COR-L47 (cell line): ENCODE data around the gene FANCL.
"Not testable (repeated sequence)": the region's sequence is repeated elsewhere in the genome, so short reads cannot be mapped to it uniquely, and the experiment has no call there.

Experiments
- DNase-seq: peaks from one replicate; lab custom pipeline; 2025; lab: John Stamatoyannopoulos, UW

FANCL gene

DNA sequence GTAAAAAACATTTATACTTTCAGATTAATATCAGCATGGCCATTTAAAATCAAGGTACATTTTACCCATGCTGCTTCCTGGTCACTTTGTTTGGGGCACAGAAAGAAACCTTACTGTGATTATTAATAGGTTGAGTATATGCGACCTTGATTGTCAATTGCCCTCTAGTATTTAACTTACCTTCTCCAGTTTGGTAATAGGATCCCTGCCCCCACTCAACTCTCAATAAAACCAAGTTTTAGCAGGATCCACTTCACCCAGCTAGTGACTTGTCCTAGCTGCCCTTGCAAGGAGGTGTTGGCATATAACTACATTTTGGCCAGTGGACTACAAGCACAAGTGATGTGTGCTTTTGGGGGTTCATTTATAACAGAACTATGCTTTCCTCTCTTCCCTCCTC is 34.3 kb downstream of the FANCL start:
- no peak for DNase-seq

DNA sequence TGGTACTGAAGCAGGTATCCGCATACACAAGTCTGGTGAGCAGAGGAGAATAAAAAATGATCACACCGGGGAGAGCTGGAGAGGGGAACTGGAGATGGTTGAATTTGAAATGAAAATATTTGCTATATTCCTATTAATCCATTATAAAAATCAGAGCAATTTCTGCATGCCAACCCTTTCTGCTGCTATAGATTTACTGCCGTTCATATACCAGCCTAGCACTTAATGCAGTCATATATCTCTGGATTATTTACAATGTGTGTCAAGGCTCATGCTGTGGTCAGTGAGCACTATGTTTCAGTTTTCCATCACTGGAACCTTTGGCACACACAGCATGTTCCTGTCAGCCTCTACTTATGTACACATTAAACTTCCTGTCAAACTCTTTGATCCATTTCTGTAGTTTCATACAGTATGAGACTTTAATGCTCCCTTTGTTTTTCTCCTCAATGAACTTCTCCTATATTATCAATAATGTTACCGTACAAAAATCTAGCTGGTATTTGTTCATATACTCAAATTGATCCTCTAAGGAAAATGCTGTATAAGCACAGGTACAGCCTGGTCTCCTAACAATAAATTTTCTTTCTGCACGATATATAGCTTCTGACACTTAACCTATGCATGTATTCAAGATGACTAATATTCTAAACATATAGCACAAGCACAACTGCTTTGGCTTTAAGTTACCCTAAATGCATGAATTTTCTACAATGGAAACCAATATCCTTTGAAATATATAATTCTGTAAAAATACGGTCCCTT is 36.7 kb downstream of the FANCL start:
- no peak for DNase-seq

DNA sequence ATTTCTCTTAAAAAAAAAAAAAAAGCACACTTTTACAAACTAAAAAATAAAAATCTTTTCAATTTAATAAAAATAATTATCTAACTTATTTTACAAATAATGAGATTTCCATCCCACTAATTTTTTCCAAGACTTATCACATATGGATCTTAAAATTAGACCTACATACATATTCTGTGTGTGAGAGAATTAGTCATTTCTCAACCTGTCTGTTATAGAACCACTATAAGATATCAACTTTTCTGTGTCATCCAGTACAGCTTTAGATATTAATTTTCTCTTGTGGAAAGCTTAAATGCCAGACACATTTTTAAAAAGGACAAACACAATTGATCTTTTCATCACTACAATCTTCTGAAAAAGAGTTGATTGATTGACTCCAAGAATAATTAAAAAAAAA is 38.1 kb downstream of the FANCL start:
- no peak for DNase-seq

DNA sequence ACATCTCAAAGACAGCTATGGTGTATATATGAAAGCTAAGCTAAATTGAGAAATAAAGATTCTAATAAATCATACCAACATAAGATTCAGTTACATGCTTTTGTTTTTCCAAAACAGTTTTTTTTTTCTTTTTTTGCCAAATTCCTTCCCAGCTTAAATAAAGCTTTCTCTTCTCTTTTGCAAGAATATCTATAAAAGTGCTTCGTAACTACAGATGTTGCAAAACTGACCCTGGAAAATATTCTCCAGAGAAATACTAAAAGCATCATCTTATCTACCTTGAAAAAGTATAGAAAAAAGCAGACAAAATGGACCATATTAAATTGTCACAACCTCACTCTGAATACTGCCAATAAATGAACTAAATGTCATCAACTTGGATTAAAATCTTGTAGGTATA is 38.7 kb downstream of the FANCL start:
- DNase-seq: no peak

DNA sequence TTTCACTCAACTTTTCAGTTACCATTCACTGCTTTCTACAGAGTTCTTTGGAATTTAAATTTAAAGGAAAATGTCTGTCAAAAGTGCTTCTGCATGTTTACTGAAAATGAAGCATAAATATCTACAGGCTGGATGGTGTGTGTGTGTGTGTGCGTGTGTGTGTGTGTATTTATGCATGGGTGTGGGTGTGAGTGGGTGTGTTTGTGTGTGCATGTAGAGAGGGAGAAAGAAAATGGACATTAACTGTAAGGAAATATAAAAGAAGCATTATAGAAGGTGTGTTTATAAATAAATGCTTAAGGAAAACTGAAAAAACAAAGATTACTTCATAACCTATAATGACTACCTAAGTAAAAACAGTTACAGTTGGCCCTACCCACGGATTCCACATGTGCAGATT is 43.2 kb downstream of the FANCL start:
- no peak for DNase-seq

DNA sequence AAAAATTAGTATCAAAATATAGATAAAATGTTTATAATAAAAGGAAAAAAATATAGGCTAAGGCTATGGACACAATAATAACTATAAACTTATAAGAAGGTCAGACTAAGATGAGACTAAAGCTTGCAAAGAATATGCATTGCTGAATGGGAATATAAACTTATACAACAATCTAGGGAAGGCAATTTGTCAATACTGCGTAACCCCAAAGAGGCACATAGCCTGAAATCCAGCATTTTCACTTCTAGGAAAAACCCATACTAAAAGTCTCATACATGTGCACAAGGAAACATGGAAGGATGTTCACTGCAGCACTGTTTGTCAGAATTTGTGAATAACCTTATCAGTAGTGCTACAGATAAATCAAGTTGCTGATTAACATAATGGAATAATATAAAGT is 45.5 kb downstream of the FANCL start:
- no peak for DNase-seq

DNA sequence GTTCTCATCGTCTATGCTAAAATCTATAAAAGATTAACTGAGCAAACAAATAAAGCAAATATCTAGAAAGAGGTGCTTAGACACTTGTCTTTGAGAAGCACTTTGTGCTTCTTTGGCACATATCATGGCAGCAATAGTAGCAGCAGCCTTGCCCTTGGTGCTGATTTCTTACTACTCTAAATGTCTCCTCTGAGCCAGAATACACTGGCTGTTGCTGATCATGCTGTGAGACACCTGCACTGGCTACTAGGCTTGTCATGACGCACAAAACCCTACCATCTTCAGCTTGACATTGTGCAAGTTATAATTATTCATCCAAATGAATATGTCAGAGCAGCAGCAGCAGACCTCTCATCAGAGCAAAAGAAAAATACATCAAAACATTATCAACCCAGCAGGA is 46.7 kb downstream of the FANCL start:
- DNase-seq: peak; percentile 86

DNA sequence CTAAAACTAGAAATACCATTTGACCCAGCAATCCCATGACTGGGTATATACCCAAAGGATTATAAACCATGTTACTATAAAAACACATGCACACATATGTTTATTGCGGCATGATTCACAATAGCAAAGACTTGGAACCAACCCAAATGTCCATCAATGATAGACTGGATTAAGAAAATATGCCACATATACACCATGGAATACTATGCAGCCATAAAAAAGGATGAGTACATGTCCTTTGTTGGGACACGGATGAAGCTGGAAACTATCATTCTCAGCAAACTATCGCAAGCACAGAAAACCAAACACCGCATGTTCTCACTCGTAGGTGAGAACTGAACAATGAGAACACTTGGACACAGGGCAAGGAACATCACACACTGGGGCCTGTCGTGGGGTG is 54.1 kb downstream of the FANCL start:
- not testable (repeated sequence) for DNase-seq

DNA sequence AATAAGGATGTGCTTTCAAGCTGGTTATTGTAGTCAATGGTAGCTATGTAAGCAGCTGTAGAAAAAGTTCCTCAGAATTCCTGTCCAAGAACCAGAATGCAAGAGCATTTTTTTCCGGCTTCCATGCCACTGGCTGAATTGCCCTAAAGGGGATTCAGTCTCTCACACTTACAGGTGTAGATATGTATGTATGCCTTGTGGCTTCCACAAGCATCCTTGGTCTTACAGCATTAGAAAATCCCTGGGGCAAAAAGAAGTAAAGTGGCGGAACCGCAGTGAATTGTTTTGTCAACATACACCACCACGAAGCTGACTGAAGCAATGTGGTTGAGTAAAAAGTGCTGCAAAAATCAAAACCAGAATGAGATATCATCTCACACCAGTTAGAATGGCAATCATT is 54.6 kb downstream of the FANCL start:
- no peak for DNase-seq

DNA sequence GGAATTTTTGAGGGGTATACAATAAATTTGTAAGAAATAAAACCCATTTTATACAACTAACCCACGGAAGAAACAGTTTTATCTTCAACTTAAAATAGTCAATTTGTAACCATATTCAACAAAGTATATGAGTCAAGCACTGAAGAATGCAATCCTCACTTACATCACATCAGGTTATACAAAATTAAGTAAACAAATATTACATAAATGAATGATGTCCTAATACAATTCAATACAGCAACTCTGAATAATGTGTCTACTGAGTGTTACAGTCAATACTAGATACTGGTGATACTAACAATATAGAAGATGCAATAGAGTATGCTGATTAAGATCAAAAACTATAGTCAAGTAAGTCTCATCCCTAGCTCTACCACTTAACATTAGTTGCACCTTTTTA is 58.6 kb downstream of the FANCL start:
- DNase-seq: no peak

DNA sequence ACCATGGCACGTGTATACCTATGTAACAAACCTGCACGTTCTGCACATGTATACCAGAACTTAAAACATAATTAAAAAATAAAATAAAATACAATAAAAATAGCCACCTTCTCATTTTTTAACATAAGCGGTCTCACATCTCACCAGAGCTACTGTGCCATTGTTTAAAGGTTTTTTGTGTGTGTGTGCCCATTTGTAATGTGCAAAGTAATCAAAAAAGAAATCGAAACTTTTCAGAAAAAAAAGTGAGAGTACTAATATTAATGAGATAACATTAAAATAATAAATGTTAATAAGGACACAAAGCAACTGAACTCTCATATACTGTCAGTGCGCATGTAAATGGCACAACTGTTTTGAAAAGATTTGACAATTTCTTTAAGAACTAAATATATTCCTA is 60.5 kb downstream of the FANCL start:
- DNase-seq: no peak

DNA sequence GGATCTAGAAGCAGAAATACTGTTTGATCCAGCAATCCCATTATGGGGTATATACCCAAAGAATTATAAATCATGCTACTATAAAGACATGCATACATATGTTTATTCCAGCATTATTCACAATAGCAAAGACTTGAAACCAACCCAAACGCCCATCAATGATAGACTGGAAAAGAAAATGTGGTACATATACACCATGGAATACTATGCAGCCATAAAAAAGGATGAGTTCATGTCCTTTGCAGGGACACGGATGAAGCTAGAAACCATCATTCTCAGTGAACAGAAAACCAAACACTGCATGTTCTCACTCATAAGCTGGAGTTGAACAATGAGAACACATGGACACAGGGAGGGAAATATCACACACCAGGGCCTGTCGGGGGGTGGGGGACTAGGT is 61.0 kb downstream of the FANCL start:
- not testable (repeated sequence) for DNase-seq

DNA sequence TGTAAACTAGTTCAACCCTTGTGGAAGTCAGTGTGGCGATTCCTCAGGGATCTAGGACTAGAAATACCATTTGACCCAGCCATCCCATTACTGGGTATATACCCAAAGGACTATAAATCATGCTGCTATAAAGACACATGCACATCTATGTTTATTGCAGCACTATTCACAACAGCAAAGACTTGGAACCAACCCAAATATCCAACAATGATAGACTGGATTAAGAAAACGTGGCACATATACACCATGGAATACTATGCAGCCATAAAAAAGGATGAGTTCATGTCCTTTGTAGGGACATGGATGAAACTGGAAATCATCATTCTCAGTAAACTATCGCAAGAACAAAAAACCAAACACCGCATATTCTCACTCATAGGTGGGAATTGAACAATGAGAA is 63.9 kb downstream of the FANCL start:
- not testable (repeated sequence) for DNase-seq

DNA sequence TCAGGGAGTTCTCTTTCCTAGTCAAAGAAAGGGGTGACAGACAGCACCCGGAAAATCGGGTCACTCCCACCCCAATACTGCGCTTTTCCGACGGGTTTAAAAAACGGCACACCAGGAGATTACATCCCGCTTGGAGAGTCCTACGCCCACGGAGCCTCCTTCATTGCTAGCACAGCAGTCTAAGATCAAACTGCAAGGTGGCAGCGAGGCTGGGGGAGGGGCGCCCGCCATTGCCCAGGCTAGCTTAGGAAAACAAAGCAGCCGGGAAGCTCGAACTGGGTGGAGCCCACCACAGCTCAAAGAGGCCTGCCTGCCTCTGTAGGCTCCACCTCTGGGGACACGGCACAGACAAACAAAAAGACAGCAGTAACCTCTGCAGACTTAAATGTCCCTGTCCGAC is 69.3 kb downstream of the FANCL start:
- DNase-seq: not testable (repeated sequence)

DNA sequence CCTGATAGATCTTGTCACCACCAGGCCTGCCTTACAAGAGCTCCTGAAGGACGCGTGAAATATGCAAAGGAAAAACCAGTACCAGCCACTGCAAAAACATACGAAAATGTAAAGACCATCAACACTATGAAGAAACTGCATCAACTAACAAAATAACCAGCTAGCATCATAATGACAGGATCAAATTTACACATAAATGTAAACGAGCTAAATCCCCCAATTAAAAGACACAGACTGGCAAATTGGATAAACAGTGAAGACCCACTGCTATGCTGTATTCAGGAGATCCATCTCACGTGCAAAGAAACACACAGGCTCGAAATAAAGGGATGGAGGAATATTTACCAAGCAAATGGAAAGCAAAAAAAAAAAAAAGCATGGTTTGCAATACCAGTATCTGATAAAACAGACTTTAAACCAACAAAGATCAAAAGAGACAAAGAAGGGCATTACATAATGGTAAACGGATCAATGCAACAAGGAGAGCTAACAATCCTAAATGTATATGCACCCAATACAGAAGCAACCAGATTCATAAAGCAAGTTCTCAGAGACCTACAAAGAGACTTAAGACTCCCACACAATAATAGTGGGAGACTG is 70.7 kb downstream of the FANCL start:
- DNase-seq: not testable (repeated sequence)

DNA sequence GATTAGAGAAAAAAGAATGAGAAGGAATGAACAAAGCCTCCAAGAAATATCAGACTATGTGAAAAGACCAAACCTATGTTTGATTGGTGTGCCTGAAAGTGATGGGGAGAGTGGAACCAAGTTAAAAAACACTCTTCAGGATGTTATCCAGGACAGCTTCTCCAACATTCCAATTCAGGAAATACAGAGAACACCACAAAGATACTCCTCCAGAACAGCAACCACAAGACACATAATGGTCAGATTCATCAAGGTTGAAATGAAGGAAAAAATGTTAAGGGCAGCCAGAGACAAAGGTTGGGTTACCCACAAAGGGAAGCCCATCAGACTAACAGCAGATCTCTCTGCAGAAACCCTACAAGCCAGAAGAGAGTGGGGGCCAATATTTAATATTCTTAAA is 71.3 kb downstream of the FANCL start:
- not testable (repeated sequence) for DNase-seq

DNA sequence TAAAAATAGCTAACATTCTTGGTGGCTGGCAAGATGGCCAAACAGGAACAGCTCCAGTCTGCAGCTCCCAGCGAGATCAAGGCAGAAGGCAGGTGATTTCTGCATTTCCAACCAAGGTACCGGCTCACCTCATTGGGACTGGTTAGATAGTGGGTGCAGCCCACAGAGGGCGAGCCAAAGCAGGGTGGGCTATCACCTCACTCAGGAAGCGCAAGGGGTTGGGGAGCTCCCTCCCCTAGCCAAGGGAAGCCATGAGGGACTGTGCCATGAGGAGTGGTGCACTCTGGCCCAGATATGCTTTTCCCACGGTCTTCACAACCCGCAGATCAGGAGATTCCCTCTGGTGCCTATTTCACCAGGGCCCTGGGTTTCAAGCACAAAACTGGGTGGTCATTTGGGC is 73.0 kb downstream of the FANCL start:
- not testable (repeated sequence) for DNase-seq

DNA sequence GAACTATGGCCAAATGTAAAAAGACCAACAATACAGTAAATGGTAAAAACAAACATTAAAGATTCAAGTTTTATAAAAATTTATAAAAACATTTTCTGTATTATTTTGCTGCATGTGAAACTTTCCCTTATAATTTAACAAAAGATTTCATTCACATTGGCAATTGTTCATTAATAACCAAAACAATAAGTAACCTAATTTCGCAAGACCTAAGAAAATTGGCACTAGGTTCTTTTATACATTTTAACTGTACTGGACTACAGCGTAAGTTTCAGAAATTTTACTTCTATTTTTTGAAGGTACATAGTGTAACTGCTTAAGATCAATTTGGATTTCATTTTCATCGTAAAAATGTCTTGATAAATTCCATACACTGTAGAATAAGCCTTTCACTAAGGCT is 77.2 kb downstream of the FANCL start:
- no peak for DNase-seq

DNA sequence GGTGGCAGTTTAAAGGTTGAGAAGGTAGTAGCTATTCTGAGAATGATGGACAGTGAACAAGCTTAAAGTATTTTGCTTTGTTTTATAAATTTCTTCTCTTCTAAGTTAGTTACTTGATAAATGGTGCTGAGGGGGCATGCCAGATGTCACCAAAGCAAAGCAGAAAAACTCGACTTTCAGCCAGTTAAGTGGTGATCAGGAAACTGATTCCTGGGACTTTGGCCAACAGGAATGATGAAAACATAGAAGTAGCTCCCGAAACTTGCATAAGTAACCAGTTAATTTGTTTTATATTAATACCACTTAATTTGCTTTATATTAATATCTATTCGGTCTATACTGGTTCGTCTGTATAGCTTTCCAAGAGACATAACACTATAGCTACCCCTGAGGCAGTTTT is 82.6 kb downstream of the FANCL start:
- DNase-seq: no peak

DNA sequence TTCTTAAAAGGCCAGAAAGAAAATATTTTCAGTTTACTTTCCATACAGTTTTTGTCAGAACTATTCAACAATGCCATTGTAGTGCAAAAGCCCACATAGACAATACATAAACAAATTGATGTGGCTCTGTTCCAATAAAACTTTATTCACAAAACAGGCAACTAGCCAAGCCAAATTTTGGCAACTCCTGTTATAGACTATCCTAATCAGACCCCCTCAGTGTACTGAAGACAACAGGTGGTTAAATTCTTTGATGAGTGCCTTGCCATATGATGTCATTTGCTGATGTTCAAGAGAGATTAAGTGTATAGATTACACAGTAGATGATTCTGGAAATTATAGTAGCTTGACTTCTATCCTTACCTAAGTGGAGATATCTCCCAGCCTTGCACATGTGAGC is 83.4 kb downstream of the FANCL start:
- peak; percentile 4 for DNase-seq

DNA sequence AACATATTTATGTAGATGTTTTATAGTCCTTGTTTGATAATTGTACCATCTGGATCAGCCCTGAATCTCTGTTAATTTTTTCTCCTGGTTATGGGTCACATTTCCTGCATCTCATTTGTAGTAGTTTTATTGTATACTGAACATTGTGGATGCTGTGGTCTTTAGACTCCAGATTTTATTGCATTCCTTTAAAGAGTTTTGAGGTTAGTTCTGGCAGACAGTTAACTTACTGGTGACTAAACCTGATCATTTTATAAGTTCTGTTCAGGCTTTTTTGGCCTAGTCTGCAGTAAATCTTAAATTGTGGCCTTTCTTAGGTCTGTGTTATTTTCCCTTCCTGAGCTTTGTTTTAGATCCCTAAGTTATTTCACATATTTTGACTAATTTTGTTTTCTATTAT is 84.3 kb downstream of the FANCL start:
- DNase-seq: no peak

DNA sequence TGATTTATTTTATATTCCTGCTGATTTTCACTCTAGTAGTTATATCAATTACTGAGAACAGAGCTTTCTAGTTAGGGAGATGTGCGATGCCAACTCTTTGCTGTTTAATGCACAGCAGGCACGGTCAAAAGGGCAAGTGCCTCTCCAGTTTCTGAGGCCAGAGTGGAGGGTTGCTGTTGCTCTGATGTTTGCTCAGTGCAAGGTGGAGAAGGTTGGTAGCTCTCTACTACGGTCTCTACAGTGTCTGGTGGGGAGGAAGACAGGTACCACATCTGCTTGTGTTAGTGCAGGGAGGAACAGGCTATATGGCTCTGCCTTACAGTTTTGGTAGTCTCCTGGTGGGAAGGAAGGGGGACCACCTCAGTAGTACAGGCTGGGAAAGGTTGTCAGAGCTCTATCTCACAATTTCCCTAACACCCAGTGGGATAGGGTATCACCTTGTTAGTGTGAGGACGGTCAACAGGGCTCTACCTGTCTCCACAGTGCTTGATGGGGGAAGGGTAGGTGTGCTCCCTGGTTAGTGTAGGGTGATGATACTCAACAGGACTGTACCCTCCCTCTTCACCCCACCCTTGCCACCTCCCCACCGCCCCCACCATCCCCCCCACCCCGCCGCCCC is 85.9 kb downstream of the FANCL start:
- DNase-seq: peak; percentile 44

DNA sequence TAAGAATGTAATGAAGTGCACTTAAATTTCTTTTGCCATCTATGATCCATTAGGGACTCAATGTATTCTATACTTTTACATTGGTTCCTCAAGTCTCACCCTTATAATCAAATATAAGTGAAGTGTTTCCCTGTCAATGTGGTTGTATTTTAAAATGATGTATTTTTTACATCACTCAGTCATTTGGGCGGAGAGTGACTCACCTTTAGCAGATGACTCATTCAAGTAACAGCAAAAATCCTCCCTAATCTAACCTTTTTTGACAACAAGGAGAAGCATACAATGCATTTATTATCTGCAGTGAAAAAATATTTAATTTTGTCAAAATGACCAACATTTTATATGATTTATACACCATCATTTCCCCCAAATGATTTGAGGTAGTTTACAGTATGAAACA is 94.4 kb downstream of the FANCL start:
- DNase-seq: no peak

DNA sequence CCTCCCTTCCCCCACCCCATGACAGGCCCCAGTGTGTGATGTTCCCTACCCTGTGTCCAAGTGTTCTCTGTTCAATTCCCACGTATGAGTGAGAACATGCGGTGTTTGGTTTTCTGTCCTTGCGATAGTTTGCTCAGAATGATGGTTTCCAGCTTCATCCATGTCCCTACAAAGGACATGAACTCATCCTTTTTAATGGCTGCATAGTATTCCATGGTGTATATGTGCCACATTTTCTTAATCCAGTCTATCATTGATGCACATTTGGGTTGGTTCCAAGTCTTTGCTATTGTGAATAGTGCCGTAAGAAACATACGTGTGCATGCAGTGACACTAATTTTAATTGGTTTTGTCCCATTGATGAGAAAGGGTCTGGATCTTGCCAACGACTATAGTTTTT is 95.4 kb downstream of the FANCL start:
- DNase-seq: not testable (repeated sequence)
